Left cardiac atrium (tissue), 4 donors: ENCODE data around the gene CACNA2D2. TPM values are rescaled to one million over a fixed set of nuclear protein-coding genes. Genes with fewer than 3 reads are reported as not detected.

ENCODE experiments used
- ATAC-seq, 2 donors: fragments of 200-7000 bp; cut with Tn5 transposase; one replicate each; pipeline ENCODE4 v1.9.1; 2020; ENCODE audit warnings: mild to moderate bottlenecking in 2 of 2, moderate library complexity in 2 of 2
- DNase-seq: peaks from one replicate; pipeline ENCODE4 v3.0.0-alpha.2; 2020
- intact Hi-C, 2 donors: fragments of 100-400 bp; cut with DNase I; formaldehyde crosslinking; loops; one replicate each; pipeline versions ENCODE4 v1.14.1 to v1.15.1; 2022 to 2023
- total RNA-seq, 2 donors: library from RNA; stranded (reverse); fragmentation: NEBNext Ultra II Directional; extraction: Animal tissue kit (Norgen Biotek cat#: 25700); gene quantifications; one replicate each; pipeline ENCODE4 v1.2.1, GENCODE V29; 2021
- donor health status: DM: no; HTN: yes; CAD: no.
- donor health status: DM: no; HTN: yes; CAD: no; lungs with severe emphysema.
- donor health status: DM: yes; HTN: yes; CAD: no.
- donor health status: Dilated cardiomyopathy.

Gene CACNA2D2
- total RNA-seq, 2 donors from 2014 or later: 4.6 to 7.8 TPM

GRCh38 chr3:50475348-50475747, 28.1 kb downstream of the CACNA2D2 start:
- intact Hi-C loops: no loop called here
- no peak for ATAC-seq
- DNase-seq: no peak

- DNase-seq (peak; percentile 42), ATAC-seq (peak; percentile 53 to 66)
- intact Hi-C loops: no loop called here
Observed at GRCh38 chr3:50474717-50475116, 28.7 kb downstream of the CACNA2D2 start.

GRCh38 chr3:50473768-50474167, 29.7 kb downstream of the CACNA2D2 start:
- DNase-seq: no peak
- intact Hi-C loops: no loop called here
- ATAC-seq: peak; percentile 28 to 43

- ATAC-seq (no peak), DNase-seq (no peak)
- intact Hi-C loops: no loop called here
Observed at GRCh38 chr3:50472958-50473357, 30.5 kb downstream of the CACNA2D2 start.

GRCh38 chr3:50470658-50471057, 32.8 kb downstream of the CACNA2D2 start:
- DNase-seq (no peak), ATAC-seq (no peak)
- intact Hi-C loops: no loop called here

GRCh38 chr3:50467919-50468318, 35.5 kb downstream of the CACNA2D2 start:
- no peak for ATAC-seq
- intact Hi-C loops: no loop called here

GRCh38 chr3:50466177-50466576, 37.3 kb downstream of the CACNA2D2 start:
- intact Hi-C loops: no loop called here
- ATAC-seq (no peak), DNase-seq (no peak)

More at GRCh38 chr3:50467919-50468318, 35.5 kb downstream of the CACNA2D2 start:
- no peak for DNase-seq

- no peak for DNase-seq
- intact Hi-C loops: no loop called here
- ATAC-seq: no peak
Observed at GRCh38 chr3:50464569-50464968, 38.9 kb downstream of the CACNA2D2 start.

- no peak for DNase-seq
- no peak for ATAC-seq
- intact Hi-C loops: no loop called here
Observed at GRCh38 chr3:50459785-50460184, 43.6 kb downstream of the CACNA2D2 start.

- DNase-seq: no peak
- ATAC-seq: no peak
- intact Hi-C loops: no loop called here
Observed at GRCh38 chr3:50457988-50458387, 45.4 kb downstream of the CACNA2D2 start.

- DNase-seq (no peak), ATAC-seq (no peak)
- intact Hi-C loops: no loop called here
Observed at GRCh38 chr3:50455161-50456018, 48.0 kb downstream of the CACNA2D2 start.

GRCh38 chr3:50454481-50455070, 48.9 kb downstream of the CACNA2D2 start:
- ATAC-seq: no peak
- intact Hi-C loops: no loop called here
- no peak for DNase-seq

GRCh38 chr3:50453907-50454306, 49.5 kb downstream of the CACNA2D2 start:
- DNase-seq: no peak
- no peak for ATAC-seq
- intact Hi-C loops: no loop called here

GRCh38 chr3:50450209-50450921, 53.1 kb downstream of the CACNA2D2 start:
- ATAC-seq: peak; percentile 74 to 81
- intact Hi-C loops: no loop called here

GRCh38 chr3:50448752-50449539, 54.5 kb downstream of the CACNA2D2 start:
- DNase-seq (no peak), ATAC-seq (no peak)
- intact Hi-C loops: no loop called here

More at GRCh38 chr3:50450209-50450921, 53.1 kb downstream of the CACNA2D2 start:
- peak; percentile 86 for DNase-seq

GRCh38 chr3:50447290-50447840, 56.1 kb downstream of the CACNA2D2 start:
- ATAC-seq (no peak), DNase-seq (no peak)
- intact Hi-C loops: no loop called here

GRCh38 chr3:50445919-50446318, 57.5 kb downstream of the CACNA2D2 start:
- intact Hi-C loops: no loop called here

GRCh38 chr3:50444782-50445181, 58.7 kb downstream of the CACNA2D2 start:
- intact Hi-C loops: no loop called here
- DNase-seq: no peak
- ATAC-seq: no peak

More at GRCh38 chr3:50445919-50446318, 57.5 kb downstream of the CACNA2D2 start:
- no peak for ATAC-seq
- no peak for DNase-seq

- intact Hi-C loops: no loop called here
- ATAC-seq: no peak
- no peak for DNase-seq
Observed at GRCh38 chr3:50444213-50444612, 59.2 kb downstream of the CACNA2D2 start.
